B cell (primary cell): ENCODE data around the gene ZNF143.

ENCODE experiments used
- CTCF ChIP-seq: fragments of 200-600 bp; IDR thresholded peaks from one replicate; pipeline ENCODE4 v1.8.0; 2022; ENCODE audit warnings: antibody characterized with exemption, mild to moderate bottlenecking
- EZH2 ChIP-seq: IDR thresholded peaks from 2 replicates; pipeline ENCODE4 v1.6.1; 2012; ENCODE audit warnings: borderline replicate concordance, low read depth, mild to moderate bottlenecking, moderate library complexity, low read length; ENCODE audit not compliant: insufficient read depth, poor library complexity, severe bottlenecking

GRCh38 chr11:9512370-9513019, 51.7 kb downstream of the ZNF143 start:
- TF ChIP-seq EZH2, result no peak
- TF ChIP-seq CTCF, result no peak
